ENCODE data around the gene RAD51B.

RAD51B gene

DNA sequence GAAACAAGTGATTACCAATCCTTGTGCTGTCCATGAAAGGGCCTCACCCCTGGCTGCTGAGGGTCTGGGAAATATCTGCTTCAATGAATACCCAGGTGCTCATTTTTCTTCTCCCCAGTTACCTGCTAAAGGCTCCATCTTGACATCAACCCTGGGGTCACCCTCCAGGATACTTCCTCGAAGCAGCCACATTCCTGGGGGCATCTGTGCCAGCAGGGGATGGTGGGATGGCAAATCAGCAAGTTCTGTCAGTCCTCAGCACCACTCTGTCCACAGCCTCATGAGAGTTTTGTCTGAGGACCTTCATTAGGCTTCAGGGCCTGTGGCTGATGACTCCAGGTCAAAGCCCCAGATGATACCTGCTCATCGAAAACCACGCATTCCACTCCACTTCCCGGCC, 848.4 kb downstream of the RAD51B start:
- ATAC-seq (ENCODE audit: low read depth) (no peak), DNase-seq (ENCODE audit: low spot score) (no peak)
- H3K27ac ChIP-seq (ENCODE audit: poor library complexity, severe bottlenecking) = no peak overlapping the region
- H3K9me3 ChIP-seq (ENCODE audit: severe bottlenecking) = no peaks in the 10 kb centered on the region
- H3K36me3 ChIP-seq (ENCODE audit: low read depth) = no peaks in the 10 kb centered on the region
- no peaks in the 10 kb centered on the region for H3K27me3 ChIP-seq (ENCODE audit: insufficient read depth, poor library complexity, severe bottlenecking)
- TF ChIP-seq, protein P1, sequence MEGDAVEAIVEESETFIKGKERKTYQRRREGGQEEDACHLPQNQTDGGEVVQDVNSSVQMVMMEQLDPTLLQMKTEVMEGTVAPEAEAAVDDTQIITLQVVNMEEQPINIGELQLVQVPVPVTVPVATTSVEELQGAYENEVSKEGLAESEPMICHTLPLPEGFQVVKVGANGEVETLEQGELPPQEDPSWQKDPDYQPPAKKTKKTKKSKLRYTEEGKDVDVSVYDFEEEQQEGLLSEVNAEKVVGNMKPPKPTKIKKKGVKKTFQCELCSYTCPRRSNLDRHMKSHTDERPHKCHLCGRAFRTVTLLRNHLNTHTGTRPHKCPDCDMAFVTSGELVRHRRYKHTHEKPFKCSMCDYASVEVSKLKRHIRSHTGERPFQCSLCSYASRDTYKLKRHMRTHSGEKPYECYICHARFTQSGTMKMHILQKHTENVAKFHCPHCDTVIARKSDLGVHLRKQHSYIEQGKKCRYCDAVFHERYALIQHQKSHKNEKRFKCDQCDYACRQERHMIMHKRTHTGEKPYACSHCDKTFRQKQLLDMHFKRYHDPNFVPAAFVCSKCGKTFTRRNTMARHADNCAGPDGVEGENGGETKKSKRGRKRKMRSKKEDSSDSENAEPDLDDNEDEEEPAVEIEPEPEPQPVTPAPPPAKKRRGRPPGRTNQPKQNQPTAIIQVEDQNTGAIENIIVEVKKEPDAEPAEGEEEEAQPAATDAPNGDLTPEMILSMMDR (IDR thresholded peaks at IDR 0.05; ENCODE audit: poor library complexity, severe bottlenecking) = no peak
- H3K4me1 ChIP-seq (ENCODE audit: insufficient read depth, poor library complexity, severe bottlenecking) = peaks cover 4% of the 10 kb centered on the region
- no peak overlapping the region for H3K4me3 ChIP-seq (ENCODE audit: severe bottlenecking)

DNA sequence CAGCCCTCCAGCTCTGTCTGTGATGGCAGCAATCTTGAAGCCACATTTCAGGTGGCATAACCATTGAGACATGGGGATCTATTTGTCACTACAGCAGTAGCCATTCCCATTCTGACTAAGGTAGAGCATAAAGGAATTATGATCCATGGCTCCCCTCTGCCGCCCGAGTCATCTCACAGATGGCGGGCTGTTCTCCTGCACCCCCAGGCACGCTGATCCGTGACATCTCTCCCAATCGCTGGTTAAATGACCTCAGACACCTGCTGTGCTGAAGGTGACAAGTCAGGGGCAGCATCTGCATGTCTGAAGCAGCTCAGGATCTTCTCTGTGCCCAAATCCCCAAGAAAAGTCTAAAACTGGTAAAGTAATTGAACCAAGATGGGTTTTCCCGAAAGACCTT, 849.0 kb downstream of the RAD51B start:
- Histone ChIP-seq H3K27ac (ENCODE audit: poor library complexity, severe bottlenecking) (no peak overlapping the region), H3K4me1 (ENCODE audit: insufficient read depth, poor library complexity, severe bottlenecking) (peaks cover 4% of the 10 kb centered on the region), H3K36me3 (ENCODE audit: low read depth) (no peaks in the 10 kb centered on the region), H3K9me3 (ENCODE audit: severe bottlenecking) (no peaks in the 10 kb centered on the region), H3K4me3 (ENCODE audit: severe bottlenecking) (no peak overlapping the region), H3K27me3 (ENCODE audit: insufficient read depth, poor library complexity, severe bottlenecking) (no peaks in the 10 kb centered on the region)
- TF ChIP-seq, protein P1 (IDR thresholded peaks at IDR 0.05; ENCODE audit: poor library complexity, severe bottlenecking) = no peak
- DNase-seq (ENCODE audit: low spot score) = no peak
- ATAC-seq (ENCODE audit: low read depth) = no peak

DNA sequence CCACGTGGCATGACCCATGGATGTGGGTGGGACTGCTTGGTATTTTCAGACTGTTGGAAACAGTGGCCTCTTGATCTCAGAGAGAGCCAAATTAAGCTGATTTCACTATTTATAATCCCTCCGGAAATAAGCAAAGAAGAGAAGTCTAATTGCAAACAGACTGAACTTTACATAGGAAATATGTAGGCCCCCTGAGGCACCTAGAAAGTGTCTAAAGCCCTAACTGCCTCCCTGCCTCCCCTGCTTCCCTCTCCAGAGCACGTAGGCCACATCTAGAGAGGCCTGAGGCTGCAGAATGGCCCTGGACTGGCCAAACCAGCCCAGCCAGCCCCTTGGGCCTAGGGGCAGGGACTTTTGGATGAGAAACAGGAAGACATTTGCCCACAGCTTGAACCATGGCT, 849.5 kb downstream of the RAD51B start:
- DNase-seq (ENCODE audit: low spot score) (no peak), ATAC-seq (ENCODE audit: low read depth) (no peak)
- TF ChIP-seq, protein P1 (IDR thresholded peaks at IDR 0.05; ENCODE audit: poor library complexity, severe bottlenecking) = no peak
- Histone ChIP-seq H3K4me3 (ENCODE audit: severe bottlenecking) (no peak overlapping the region), H3K36me3 (ENCODE audit: low read depth) (no peaks in the 10 kb centered on the region), H3K9me3 (ENCODE audit: severe bottlenecking) (no peaks in the 10 kb centered on the region), H3K4me1 (ENCODE audit: insufficient read depth, poor library complexity, severe bottlenecking) (peaks cover 4% of the 10 kb centered on the region), H3K27me3 (ENCODE audit: insufficient read depth, poor library complexity, severe bottlenecking) (no peaks in the 10 kb centered on the region), H3K27ac (ENCODE audit: poor library complexity, severe bottlenecking) (peak overlapping the region; percentile 4)

DNA sequence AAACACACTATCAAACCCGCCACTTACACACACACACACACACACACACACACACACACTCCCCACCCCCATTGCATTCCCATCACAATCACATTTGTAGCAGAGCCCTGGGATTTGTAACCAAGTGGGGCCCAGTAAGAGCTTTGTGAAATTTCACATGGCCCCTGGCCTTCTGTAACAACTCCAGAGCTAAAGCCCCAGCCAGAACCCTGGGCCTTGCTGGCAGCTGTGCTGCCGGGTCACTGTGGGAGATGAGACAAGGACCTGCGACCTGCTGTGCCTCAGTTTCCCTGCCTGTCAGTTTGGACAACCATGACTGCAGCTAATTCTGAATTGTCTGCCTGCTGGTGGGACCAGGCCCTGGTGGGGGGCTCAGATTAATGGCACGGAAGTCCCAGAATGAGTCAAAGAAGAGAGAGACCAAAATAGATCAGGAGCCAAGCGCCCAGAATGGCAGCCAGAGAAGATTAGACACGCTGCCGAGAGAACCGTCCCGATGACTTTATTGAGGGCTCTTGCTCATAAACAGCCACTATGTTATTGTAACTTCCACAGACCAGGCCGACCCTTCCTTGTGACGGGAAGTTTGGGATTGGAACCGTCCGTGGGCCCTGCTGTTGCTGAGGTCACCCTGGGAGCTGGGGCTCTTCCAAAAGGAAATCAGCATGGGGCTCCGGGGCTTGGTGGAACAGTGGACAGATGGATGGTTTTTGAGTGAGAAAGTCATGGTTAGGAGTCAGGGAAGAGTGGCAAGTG, 850.2 kb downstream of the RAD51B start:
- no peak overlapping the region for H3K4me3 ChIP-seq (ENCODE audit: severe bottlenecking)
- H3K9me3 ChIP-seq (ENCODE audit: severe bottlenecking) = no peaks in the 10 kb centered on the region
- TF ChIP-seq, protein P1 (IDR thresholded peaks at IDR 0.05; ENCODE audit: poor library complexity, severe bottlenecking) = no peak
- no peak for DNase-seq (ENCODE audit: low spot score)
- ATAC-seq (ENCODE audit: low read depth) = no peak
- H3K27ac ChIP-seq (ENCODE audit: poor library complexity, severe bottlenecking) = peak overlapping the region; percentile 4
- no peaks in the 10 kb centered on the region for H3K36me3 ChIP-seq (ENCODE audit: low read depth)
- H3K27me3 ChIP-seq (ENCODE audit: insufficient read depth, poor library complexity, severe bottlenecking) = no peaks in the 10 kb centered on the region
- peaks cover 8% of the 10 kb centered on the region for H3K4me1 ChIP-seq (ENCODE audit: insufficient read depth, poor library complexity, severe bottlenecking)

DNA sequence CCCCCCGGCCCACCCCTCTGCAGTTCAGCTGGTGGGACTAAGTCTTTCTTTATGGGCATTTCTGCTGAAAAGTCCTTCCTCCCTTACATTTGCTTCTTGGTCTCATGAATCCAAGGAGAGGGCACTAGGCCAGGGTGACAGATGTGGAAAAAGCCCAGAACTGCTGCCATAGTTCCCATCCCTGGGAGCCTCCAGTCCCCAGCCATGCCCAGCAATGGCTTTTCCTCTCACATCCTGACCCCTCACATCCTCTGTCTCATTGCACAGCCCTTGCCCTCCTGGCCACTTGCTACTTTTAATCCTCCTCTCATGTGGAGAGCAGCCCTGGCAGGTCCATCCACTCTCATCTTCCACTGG, 850.8 kb downstream of the RAD51B start:
- no peak for ATAC-seq (ENCODE audit: low read depth)
- TF ChIP-seq, protein P1 (IDR thresholded peaks at IDR 0.05; ENCODE audit: poor library complexity, severe bottlenecking) = no peak
- Histone ChIP-seq H3K27ac (ENCODE audit: poor library complexity, severe bottlenecking) (no peak overlapping the region), H3K27me3 (ENCODE audit: insufficient read depth, poor library complexity, severe bottlenecking) (no peaks in the 10 kb centered on the region), H3K4me3 (ENCODE audit: severe bottlenecking) (no peak overlapping the region), H3K36me3 (ENCODE audit: low read depth) (no peaks in the 10 kb centered on the region), H3K9me3 (ENCODE audit: severe bottlenecking) (no peaks in the 10 kb centered on the region), H3K4me1 (ENCODE audit: insufficient read depth, poor library complexity, severe bottlenecking) (peaks cover 13% of the 10 kb centered on the region)
- no peak for DNase-seq (ENCODE audit: low spot score)

Data from RWPE2 (cell line).